CD4-positive, alpha-beta T cell (primary cell): ENCODE data around the gene PDE7B. TPM values are rescaled to one million over a fixed set of nuclear protein-coding genes. Genes with fewer than 3 reads are reported as not detected.

Experiments used
- ATAC-seq: fragments of 200-7000 bp; cut with Tn5 transposase; one replicate; pipeline ENCODE4 v1.10.0; 2022; ENCODE audit warnings: mild to moderate bottlenecking; ENCODE audit not compliant: poor library complexity
- CTCF ChIA-PET: fragments of 350-600 bp; sonication (Branson Sonifier 250); formaldehyde crosslinking; loops from one replicate; lab custom pipeline; 2021; ENCODE audit warnings: antibody characterized with exemption, inconsistent platforms; lab: Charles Lee
- POLR2A ChIA-PET: fragments of 350-600 bp; sonication (Branson Sonifier 250); formaldehyde crosslinking; loops from one replicate; lab custom pipeline; 2021; ENCODE audit warnings: antibody characterized with exemption, inconsistent platforms; lab: Charles Lee
- DNase-seq, 14 experiments: peaks; one replicate each; pipeline ENCODE4 v3.0.0-alpha.2; 2013 to 2020; ENCODE audit warnings: mixed read lengths in 2 of 14
- H3K27ac ChIP-seq, 2 donors: one replicate each; pipeline versions ENCODE4 v1.5.1 to v1.7.0; 2013; ENCODE audit warnings: low read length in 2 of 2, low read depth in 1 of 2, mild to moderate bottlenecking in 1 of 2
- H3K27me3 ChIP-seq, 2 experiments: 1 replicate in 1 of 2; 2 replicates in 1 of 2; pipeline versions ENCODE4 v1.6.1 to v1.7.0; 2013; ENCODE audit warnings: low read length in 2 of 2, control low read depth in 1 of 2, mild to moderate bottlenecking in 1 of 2, moderate library complexity in 1 of 2; ENCODE audit not compliant: insufficient read depth in 2 of 2, control insufficient read depth in 1 of 2
- H3K36me3 ChIP-seq: one replicate; pipeline ENCODE4 v1.6.1; 2013; ENCODE audit warnings: low read length, control low read depth; ENCODE audit not compliant: insufficient read depth
- H3K4me1 ChIP-seq: one replicate; pipeline ENCODE4 v1.6.1; 2013; ENCODE audit warnings: low read length, control low read depth; ENCODE audit not compliant: insufficient read depth
- H3K4me3 ChIP-seq: one replicate; pipeline ENCODE4 v1.5.1; 2013; ENCODE audit warnings: mild to moderate bottlenecking, low read length, moderate library complexity
- H3K9me3 ChIP-seq, 2 experiments: 1 replicate in 1 of 2; 2 replicates in 1 of 2; pipeline versions ENCODE4 v1.6.1 to v1.7.0; 2013; ENCODE audit warnings: low read length in 2 of 2, mild to moderate bottlenecking in 2 of 2, control low read depth in 1 of 2, moderate library complexity in 1 of 2; ENCODE audit not compliant: control insufficient read depth in 1 of 2, insufficient read depth in 1 of 2
- H3K27ac Mint-ChIP-seq: one replicate; pipeline ENCODE4 v1.8.0; 2020; ENCODE audit warnings: mixed read lengths
- H3K27me3 Mint-ChIP-seq: one replicate; pipeline ENCODE4 v1.8.0; 2021; ENCODE audit warnings: mixed read lengths
- H3K36me3 Mint-ChIP-seq: one replicate; pipeline ENCODE4 v1.8.0; 2021; ENCODE audit warnings: low read depth, mixed read lengths
- H3K4me1 Mint-ChIP-seq: one replicate; pipeline ENCODE4 v1.8.0; 2021; ENCODE audit warnings: low read depth, mixed read lengths
- H3K4me3 Mint-ChIP-seq: one replicate; pipeline ENCODE4 v1.8.0; 2020; ENCODE audit warnings: mild to moderate bottlenecking, mixed read lengths
- H3K9me3 Mint-ChIP-seq: one replicate; pipeline ENCODE4 v1.8.0; 2020; ENCODE audit warnings: mixed read lengths
- intact Hi-C, 2 experiments: fragments of 100-400 bp; cut with DNase I in 1 of 2; cut with micrococcal nuclease in 1 of 2; formaldehyde crosslinking; loops; one replicate each; pipeline versions ENCODE4 v1.15.1 to v1.9.0; 2023 to 2025; cut with DNase I, micrococcal nuclease
- total RNA-seq, 174 experiments: library from RNA in 2 of 174; stranded (reverse) in 2 of 174; gene quantifications; one replicate each; pipeline ENCODE4 v1.2.3 and lab custom pipeline; 2021 to 2026
- TF ChIP-seq, protein P1 (sequence below): fragments of 200-600 bp; IDR thresholded peaks from one replicate; pipeline ENCODE4 v1.8.0; 2022; ENCODE audit warnings: antibody characterized with exemption, mild to moderate bottlenecking

Gene PDE7B
- total RNA-seq, 2 experiments from 2014 or later: 0.25 to 0.34 TPM

GRCh38 chr6:135826236-135826804, 25.2 kb upstream of the PDE7B start:
- TF ChIP-seq, protein P1, sequence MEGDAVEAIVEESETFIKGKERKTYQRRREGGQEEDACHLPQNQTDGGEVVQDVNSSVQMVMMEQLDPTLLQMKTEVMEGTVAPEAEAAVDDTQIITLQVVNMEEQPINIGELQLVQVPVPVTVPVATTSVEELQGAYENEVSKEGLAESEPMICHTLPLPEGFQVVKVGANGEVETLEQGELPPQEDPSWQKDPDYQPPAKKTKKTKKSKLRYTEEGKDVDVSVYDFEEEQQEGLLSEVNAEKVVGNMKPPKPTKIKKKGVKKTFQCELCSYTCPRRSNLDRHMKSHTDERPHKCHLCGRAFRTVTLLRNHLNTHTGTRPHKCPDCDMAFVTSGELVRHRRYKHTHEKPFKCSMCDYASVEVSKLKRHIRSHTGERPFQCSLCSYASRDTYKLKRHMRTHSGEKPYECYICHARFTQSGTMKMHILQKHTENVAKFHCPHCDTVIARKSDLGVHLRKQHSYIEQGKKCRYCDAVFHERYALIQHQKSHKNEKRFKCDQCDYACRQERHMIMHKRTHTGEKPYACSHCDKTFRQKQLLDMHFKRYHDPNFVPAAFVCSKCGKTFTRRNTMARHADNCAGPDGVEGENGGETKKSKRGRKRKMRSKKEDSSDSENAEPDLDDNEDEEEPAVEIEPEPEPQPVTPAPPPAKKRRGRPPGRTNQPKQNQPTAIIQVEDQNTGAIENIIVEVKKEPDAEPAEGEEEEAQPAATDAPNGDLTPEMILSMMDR: no peak
- H3K4me3 Mint-ChIP-seq: no peak overlapping the region
- no peaks in the 10 kb centered on the region for H3K9me3 ChIP-seq

GRCh38 chr6:135828021-135828420, 23.5 kb upstream of the PDE7B start:
- H3K9me3 Mint-ChIP-seq: no peaks in the 10 kb centered on the region
- no peak overlapping the region for H3K4me3 Mint-ChIP-seq
- POLR2A ChIA-PET: interaction anchor here (0.6 kb wide), 1 partner anchor 53 kb away, joined by 3 read pairs; no protein-coding TSS in a partner anchor
- intact Hi-C loops: no loop called here
- H3K27ac Mint-ChIP-seq: no peak overlapping the region
- CTCF ChIA-PET: no interaction called here
- H3K4me3 ChIP-seq: no peak overlapping the region
- H3K36me3 Mint-ChIP-seq: no peaks in the 10 kb centered on the region
- no peaks in the 10 kb centered on the region for H3K27me3 ChIP-seq
- no peaks in the 10 kb centered on the region for H3K4me1 ChIP-seq
- DNase-seq (no peak), ATAC-seq (no peak)
- H3K27ac ChIP-seq: no peak overlapping the region
- no peaks in the 10 kb centered on the region for H3K4me1 Mint-ChIP-seq
- no peaks in the 10 kb centered on the region for H3K36me3 ChIP-seq
- H3K27me3 Mint-ChIP-seq: no peaks in the 10 kb centered on the region
- TF ChIP-seq, protein P1: no peak
- no peaks in the 10 kb centered on the region for H3K9me3 ChIP-seq

More at GRCh38 chr6:135826236-135826804, 25.2 kb upstream of the PDE7B start:
- H3K4me1 ChIP-seq: no peaks in the 10 kb centered on the region
- no peak overlapping the region for H3K27ac ChIP-seq
- no peaks in the 10 kb centered on the region for H3K4me1 Mint-ChIP-seq
- no peaks in the 10 kb centered on the region for H3K27me3 Mint-ChIP-seq
- POLR2A ChIA-PET: no interaction called here
- no peaks in the 10 kb centered on the region for H3K36me3 Mint-ChIP-seq
- H3K27me3 ChIP-seq: no peaks in the 10 kb centered on the region
- DNase-seq (no peak), ATAC-seq (no peak)
- no peak overlapping the region for H3K27ac Mint-ChIP-seq
- no peak overlapping the region for H3K4me3 ChIP-seq
- intact Hi-C loops: no loop called here
- CTCF ChIA-PET: no interaction called here
- no peaks in the 10 kb centered on the region for H3K36me3 ChIP-seq
- H3K9me3 Mint-ChIP-seq: no peaks in the 10 kb centered on the region

- Mint-ChIP-seq H3K9me3 (no peaks in the 10 kb centered on the region), H3K4me3 (no peak overlapping the region), H3K27ac (no peak overlapping the region), H3K36me3 (no peaks in the 10 kb centered on the region), H3K27me3 (no peaks in the 10 kb centered on the region), H3K4me1 (no peaks in the 10 kb centered on the region)
- no peak for DNase-seq
- Histone ChIP-seq H3K9me3 (no peaks in the 10 kb centered on the region), H3K4me3 (no peak overlapping the region), H3K36me3 (no peaks in the 10 kb centered on the region), H3K27ac (no peak overlapping the region), H3K27me3 (no peaks in the 10 kb centered on the region), H3K4me1 (no peaks in the 10 kb centered on the region)
- CTCF ChIA-PET: no interaction called here
- TF ChIP-seq, protein P1: no peak
- intact Hi-C loops: no loop called here
- POLR2A ChIA-PET: no interaction called here
- ATAC-seq: no peak
Measured at GRCh38 chr6:135830452-135830881, 21.0 kb upstream of the PDE7B start.
